Upper lobe of left lung (tissue), 4 donors: ENCODE measurements around the gene CDRT4.

Experiments
- EP300 ChIP-seq, 4 donors: sonication (generic); formaldehyde crosslinking; IDR thresholded peaks; one replicate each; pipeline ENCODE4 v1.5.1; 2017; ENCODE audit warnings: antibody characterized with exemption in 4 of 4, control low read depth in 2 of 4
- POLR2A ChIP-seq, 4 donors: fragments of 450-650 bp; IDR thresholded peaks; one replicate each; pipeline ENCODE4 v1.5.1; 2016 to 2017; ENCODE audit warnings: antibody characterized with exemption in 4 of 4, mild to moderate bottlenecking in 2 of 4
- POLR2AphosphoS5 ChIP-seq, 2 donors: sonication (generic); formaldehyde crosslinking; IDR thresholded peaks; one replicate each; pipeline ENCODE4 v1.5.1; 2017; ENCODE audit warnings: antibody characterized with exemption in 2 of 2
- TF ChIP-seq, protein P1 (sequence below), 6 experiments: fragments of 450-650 bp in 4 of 6; fragments of 200-600 bp in 2 of 6; sonication (generic) in 2 of 6; IDR thresholded peaks; one replicate each; pipeline ENCODE4 v1.5.1; 2016 to 2019; ENCODE audit warnings: antibody characterized with exemption in 6 of 6

DNA sequence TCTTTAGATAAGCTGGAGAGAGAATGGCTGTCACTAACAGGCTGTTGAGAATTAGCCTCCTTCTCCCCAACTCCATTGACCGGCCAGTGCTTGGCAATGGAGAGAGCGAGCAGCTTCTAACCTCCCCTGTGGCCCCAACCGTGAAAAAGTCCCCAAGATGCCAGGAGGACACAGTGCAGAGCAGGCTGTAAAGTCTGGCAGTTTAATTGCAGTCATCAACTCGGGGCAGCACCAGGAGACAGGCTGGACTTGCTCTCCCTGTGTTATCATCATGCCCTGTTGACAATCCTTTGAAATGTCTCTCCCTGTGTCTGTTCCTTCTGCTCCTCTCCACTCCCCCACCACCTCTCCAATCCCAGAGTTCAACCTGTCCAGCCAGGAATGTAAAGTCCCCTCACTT is 705 bp upstream of the CDRT4 start:
- TF ChIP-seq, protein P1, sequence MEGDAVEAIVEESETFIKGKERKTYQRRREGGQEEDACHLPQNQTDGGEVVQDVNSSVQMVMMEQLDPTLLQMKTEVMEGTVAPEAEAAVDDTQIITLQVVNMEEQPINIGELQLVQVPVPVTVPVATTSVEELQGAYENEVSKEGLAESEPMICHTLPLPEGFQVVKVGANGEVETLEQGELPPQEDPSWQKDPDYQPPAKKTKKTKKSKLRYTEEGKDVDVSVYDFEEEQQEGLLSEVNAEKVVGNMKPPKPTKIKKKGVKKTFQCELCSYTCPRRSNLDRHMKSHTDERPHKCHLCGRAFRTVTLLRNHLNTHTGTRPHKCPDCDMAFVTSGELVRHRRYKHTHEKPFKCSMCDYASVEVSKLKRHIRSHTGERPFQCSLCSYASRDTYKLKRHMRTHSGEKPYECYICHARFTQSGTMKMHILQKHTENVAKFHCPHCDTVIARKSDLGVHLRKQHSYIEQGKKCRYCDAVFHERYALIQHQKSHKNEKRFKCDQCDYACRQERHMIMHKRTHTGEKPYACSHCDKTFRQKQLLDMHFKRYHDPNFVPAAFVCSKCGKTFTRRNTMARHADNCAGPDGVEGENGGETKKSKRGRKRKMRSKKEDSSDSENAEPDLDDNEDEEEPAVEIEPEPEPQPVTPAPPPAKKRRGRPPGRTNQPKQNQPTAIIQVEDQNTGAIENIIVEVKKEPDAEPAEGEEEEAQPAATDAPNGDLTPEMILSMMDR (IDR thresholded peaks at IDR 0.05), result no peak
- TF ChIP-seq POLR2A (IDR thresholded peaks at IDR 0.05), result no peak
- no peak for TF ChIP-seq POLR2AphosphoS5 (IDR thresholded peaks at IDR 0.05)
- TF ChIP-seq EP300 (IDR thresholded peaks at IDR 0.05), result no peak
